Measurements from ENCODE around the gene CASD1.

CASD1 gene

GRCh38 chr7:94511718-94512117 lies 2.1 kb downstream of the CASD1 start:
- TF ChIP-seq CTCF (IDR thresholded peaks at IDR 0.05; ENCODE audit: low read depth, low read length) = no peak
- DNase-seq (ENCODE audit: low read depth in 2 of 2) = no peak
- H3K4me3 ChIP-seq (replicated peaks in 1 of 2; ENCODE audit: low read depth in 2 of 2, low read length in 2 of 2) = no peak overlapping the region

- no peak overlapping the region for H3K4me3 ChIP-seq (replicated peaks in 1 of 2; ENCODE audit: low read depth in 2 of 2, low read length in 2 of 2)
- no peak for DNase-seq (ENCODE audit: low read depth in 2 of 2)
- no peak for TF ChIP-seq CTCF (IDR thresholded peaks at IDR 0.05; ENCODE audit: low read depth, low read length)
These were observed 3.3 kb downstream of the CASD1 start for GRCh38 chr7:94512735-94513564.

GRCh38 chr7:94513565-94513860 lies 3.9 kb downstream of the CASD1 start:
- DNase-seq (ENCODE audit: low read depth in 2 of 2) = peak; percentile 5 to 6
- H3K4me3 ChIP-seq (replicated peaks in 1 of 2; ENCODE audit: low read depth in 2 of 2, low read length in 2 of 2) = no peak overlapping the region
- no peak for TF ChIP-seq CTCF (IDR thresholded peaks at IDR 0.05; ENCODE audit: low read depth, low read length)

- no peak overlapping the region for H3K4me3 ChIP-seq (replicated peaks in 1 of 2; ENCODE audit: low read depth in 2 of 2, low read length in 2 of 2)
- no peak for DNase-seq (ENCODE audit: low read depth in 2 of 2)
- TF ChIP-seq CTCF (IDR thresholded peaks at IDR 0.05; ENCODE audit: low read depth, low read length) = no peak
These were observed 4.7 kb downstream of the CASD1 start for GRCh38 chr7:94514140-94514889.

- TF ChIP-seq CTCF (IDR thresholded peaks at IDR 0.05; ENCODE audit: low read depth, low read length) = no peak
- H3K4me3 ChIP-seq (replicated peaks in 1 of 2; ENCODE audit: low read depth in 2 of 2, low read length in 2 of 2) = no peak overlapping the region
These were observed 5.3 kb downstream of the CASD1 start for GRCh38 chr7:94514917-94515316.

GRCh38 chr7:94525923-94526322 lies 16.3 kb downstream of the CASD1 start:
- DNase-seq (ENCODE audit: low read depth in 2 of 2) = no peak
- no peak for TF ChIP-seq CTCF (IDR thresholded peaks at IDR 0.05; ENCODE audit: low read depth, low read length)
- no peak overlapping the region for H3K4me3 ChIP-seq (replicated peaks in 1 of 2; ENCODE audit: low read depth in 2 of 2, low read length in 2 of 2)

More at GRCh38 chr7:94514917-94515316, 5.3 kb downstream of the CASD1 start:
- no peak for DNase-seq (ENCODE audit: low read depth in 2 of 2)
